Measurements from ENCODE around the gene STARD10.

The STARD10 gene

DNA sequence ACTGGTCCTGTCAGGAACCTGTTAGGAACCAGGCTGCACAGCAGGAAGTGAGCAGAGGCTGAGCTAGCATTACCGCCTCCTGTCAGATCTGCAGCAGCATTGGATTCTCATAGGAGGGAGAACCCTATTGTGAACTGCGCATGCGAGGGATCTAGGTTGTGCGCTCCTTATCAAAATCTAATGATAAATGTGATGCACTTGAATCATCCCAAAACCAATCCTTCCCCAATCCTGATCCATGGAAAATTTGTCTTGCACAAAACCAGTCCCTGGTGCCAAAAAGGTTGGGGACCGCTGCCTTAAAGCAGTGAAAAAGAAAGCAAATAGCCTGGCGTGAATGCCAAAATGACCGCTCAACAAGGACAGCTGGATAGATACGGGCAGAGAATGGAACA, 39.7 kb downstream of the STARD10 start:
- no peak overlapping the region for H3K27ac ChIP-seq (ENCODE audit: low read length)
- peaks cover 16% of the 10 kb centered on the region for H3K4me1 ChIP-seq (ENCODE audit: low read length)
- H3K36me3 ChIP-seq (replicated peaks; ENCODE audit: low read depth, low read length) = no peaks in the 10 kb centered on the region
- peaks cover 24% of the 10 kb centered on the region for H3K79me2 ChIP-seq (ENCODE audit: low read length)
- H3K27me3 ChIP-seq (ENCODE audit: low read depth, low read length) = no peaks in the 10 kb centered on the region
- TF ChIP-seq, protein P1, sequence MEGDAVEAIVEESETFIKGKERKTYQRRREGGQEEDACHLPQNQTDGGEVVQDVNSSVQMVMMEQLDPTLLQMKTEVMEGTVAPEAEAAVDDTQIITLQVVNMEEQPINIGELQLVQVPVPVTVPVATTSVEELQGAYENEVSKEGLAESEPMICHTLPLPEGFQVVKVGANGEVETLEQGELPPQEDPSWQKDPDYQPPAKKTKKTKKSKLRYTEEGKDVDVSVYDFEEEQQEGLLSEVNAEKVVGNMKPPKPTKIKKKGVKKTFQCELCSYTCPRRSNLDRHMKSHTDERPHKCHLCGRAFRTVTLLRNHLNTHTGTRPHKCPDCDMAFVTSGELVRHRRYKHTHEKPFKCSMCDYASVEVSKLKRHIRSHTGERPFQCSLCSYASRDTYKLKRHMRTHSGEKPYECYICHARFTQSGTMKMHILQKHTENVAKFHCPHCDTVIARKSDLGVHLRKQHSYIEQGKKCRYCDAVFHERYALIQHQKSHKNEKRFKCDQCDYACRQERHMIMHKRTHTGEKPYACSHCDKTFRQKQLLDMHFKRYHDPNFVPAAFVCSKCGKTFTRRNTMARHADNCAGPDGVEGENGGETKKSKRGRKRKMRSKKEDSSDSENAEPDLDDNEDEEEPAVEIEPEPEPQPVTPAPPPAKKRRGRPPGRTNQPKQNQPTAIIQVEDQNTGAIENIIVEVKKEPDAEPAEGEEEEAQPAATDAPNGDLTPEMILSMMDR (IDR thresholded peaks at IDR 0.05; ENCODE audit: low read depth, low read length) = no peak
- no peak for TF ChIP-seq EZH2phosphoT487 (IDR thresholded peaks at IDR 0.05; ENCODE audit: low read depth)
- H3K9me3 ChIP-seq (ENCODE audit: insufficient read depth, low read length) = no peaks in the 10 kb centered on the region
- no peak overlapping the region for H3K4me2 ChIP-seq (ENCODE audit: low read length)
- H3K9ac ChIP-seq (ENCODE audit: low read length) = no peak overlapping the region
- H3K4me3 ChIP-seq (ENCODE audit: low read length) = no peak overlapping the region
- no peaks in the 10 kb centered on the region for H4K20me1 ChIP-seq (ENCODE audit: insufficient read depth, low read length)
- H2AFZ ChIP-seq (ENCODE audit: low read depth, low read length) = no peak overlapping the region

DNA sequence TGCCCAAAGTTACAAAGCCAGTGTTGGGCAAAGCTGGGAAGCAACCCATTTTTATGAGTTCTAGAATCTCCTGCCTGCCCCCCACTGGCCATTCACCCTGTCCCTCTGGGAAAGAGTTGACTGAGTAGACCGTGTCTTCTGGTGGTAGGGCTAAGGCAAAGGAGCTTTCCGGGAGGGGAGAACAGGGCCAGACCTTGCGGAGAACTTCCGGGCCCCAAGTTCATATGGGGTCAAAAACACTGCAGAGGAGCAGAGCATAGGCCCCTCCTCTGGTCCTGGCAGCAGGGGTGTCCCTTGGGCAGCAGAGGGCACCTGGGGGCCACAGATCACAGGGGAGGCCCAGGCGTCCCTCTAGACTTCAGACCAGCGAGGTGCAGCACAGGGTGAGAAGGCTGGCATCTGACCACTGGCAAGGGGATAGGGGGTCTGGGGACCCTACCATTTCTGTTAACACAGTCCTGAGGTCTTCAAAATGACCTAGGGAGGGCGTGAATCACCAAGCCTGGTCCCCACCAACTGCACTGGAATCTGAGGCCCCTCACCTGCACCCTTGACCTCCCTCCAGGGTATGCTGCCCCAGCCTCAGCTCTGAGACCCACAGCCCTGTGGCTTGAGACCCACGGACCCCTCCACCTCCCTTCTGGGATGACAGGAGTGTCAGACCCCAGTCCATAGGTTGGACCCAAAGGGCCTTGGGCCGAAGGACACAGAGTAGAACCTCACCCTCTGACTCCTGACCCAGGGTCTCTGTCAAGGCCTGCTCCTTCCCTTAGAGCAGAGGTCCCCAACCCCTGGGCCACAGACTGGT, 40.3 kb downstream of the STARD10 start:
- no peak overlapping the region for H3K9ac ChIP-seq (ENCODE audit: low read length)
- peaks cover 24% of the 10 kb centered on the region for H3K79me2 ChIP-seq (ENCODE audit: low read length)
- H3K36me3 ChIP-seq (replicated peaks; ENCODE audit: low read depth, low read length) = no peaks in the 10 kb centered on the region
- no peaks in the 10 kb centered on the region for H3K27me3 ChIP-seq (ENCODE audit: low read depth, low read length)
- no peak overlapping the region for H3K27ac ChIP-seq (ENCODE audit: low read length)
- no peaks in the 10 kb centered on the region for H3K9me3 ChIP-seq (ENCODE audit: insufficient read depth, low read length)
- H3K4me3 ChIP-seq (ENCODE audit: low read length) = no peak overlapping the region
- H2AFZ ChIP-seq (ENCODE audit: low read depth, low read length) = no peak overlapping the region
- H4K20me1 ChIP-seq (ENCODE audit: insufficient read depth, low read length) = no peaks in the 10 kb centered on the region
- no peak for TF ChIP-seq EZH2phosphoT487 (IDR thresholded peaks at IDR 0.05; ENCODE audit: low read depth)
- TF ChIP-seq, protein P1 (IDR thresholded peaks at IDR 0.05; ENCODE audit: low read depth, low read length) = peak; percentile 27; the same call in 1 of the 2 replicates
- H3K4me1 ChIP-seq (ENCODE audit: low read length) = peaks cover 16% of the 10 kb centered on the region
- H3K4me2 ChIP-seq (ENCODE audit: low read length) = no peak overlapping the region

DNA sequence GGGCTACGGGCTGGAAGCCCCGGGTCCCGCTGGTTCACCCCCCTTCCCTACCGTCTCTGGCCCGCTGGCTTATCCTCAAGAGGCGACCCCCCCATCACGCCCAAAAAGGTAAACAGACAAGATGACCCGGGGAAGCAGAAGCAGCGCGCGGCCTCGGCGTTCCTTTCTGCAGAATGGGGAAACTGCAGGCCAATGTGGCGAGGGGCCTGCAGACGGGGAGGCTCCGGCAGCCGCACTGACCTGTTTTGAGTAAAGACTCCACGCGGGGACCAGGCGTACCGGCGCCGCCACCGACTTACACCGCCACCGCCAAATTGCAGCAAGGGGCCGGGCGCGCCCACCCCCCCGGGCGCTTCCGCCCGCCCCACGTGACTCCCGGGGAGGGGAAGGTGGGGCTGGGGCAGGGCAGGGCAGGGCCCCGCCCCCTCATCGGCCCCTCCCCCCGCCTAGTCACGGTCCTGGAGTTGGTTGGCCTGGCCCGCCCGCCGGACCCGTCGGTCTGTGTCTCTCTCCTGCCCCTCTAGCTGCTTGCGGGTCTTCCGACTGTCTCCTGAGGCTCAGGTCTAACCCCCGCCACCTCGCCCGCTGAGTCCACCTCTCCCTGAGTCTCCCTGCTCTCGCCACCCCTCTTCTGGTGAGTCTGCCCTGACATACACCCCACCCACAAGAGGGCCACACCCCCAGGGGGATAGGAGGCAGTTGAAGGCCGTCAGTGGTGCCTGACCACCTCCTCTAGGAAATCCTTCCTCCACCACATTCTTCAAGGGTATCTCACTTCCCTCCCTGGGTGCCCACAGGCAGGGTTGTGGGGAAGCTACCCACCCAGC, 41.5 kb downstream of the STARD10 start, which contains the start of gene ARAP1:
TSS of gene ARAP1 (minus strand) at position 321 of the 827 bp plus-strand sequence. CDS start 25,280 bp downstream, outside the sequence.
- Histone ChIP-seq H3K36me3 (replicated peaks; ENCODE audit: low read depth, low read length) (no peaks in the 10 kb centered on the region), H3K4me2 (ENCODE audit: low read length) (peak within 1 kb of the TSS; percentile 96), H3K9me3 (ENCODE audit: insufficient read depth, low read length) (no peaks in the 10 kb centered on the region), H3K27me3 (ENCODE audit: low read depth, low read length) (no peaks in the 10 kb centered on the region), H3K79me2 (ENCODE audit: low read length) (peaks cover 24% of the 10 kb centered on the region), H3K27ac (ENCODE audit: low read length) (peak within 1 kb of the TSS; percentile 5), H3K4me1 (ENCODE audit: low read length) (peaks cover 16% of the 10 kb centered on the region), H2AFZ (ENCODE audit: low read depth, low read length) (peak within 1 kb of the TSS; percentile 74), H3K9ac (ENCODE audit: low read length) (peak within 1 kb of the TSS; percentile 74), H3K4me3 (ENCODE audit: low read length) (peak within 1 kb of the TSS; percentile 82), H4K20me1 (ENCODE audit: insufficient read depth, low read length) (no peaks in the 10 kb centered on the region)
- TF ChIP-seq, protein P1 (IDR thresholded peaks at IDR 0.05; ENCODE audit: low read depth, low read length) = no peak
- TF ChIP-seq EZH2phosphoT487 (IDR thresholded peaks at IDR 0.05; ENCODE audit: low read depth) = no peak
